Chondrocyte (in vitro differentiated cells): Measurements from ENCODE around the gene SLC9A3. TPM values are rescaled to one million over a fixed set of nuclear protein-coding genes. Genes with fewer than 3 reads are reported as not detected.

ENCODE experiments used
- DNase-seq: peaks from one replicate; pipeline ENCODE4 v3.0.0; 2021; ENCODE audit warnings: mixed read lengths, low spot score
- H3K27ac Mint-ChIP-seq: one replicate; pipeline ENCODE4 v1.8.0; 2021; ENCODE audit warnings: mild to moderate bottlenecking, moderate library complexity, mixed read lengths; ENCODE audit not compliant: unreplicated experiment
- H3K27me3 Mint-ChIP-seq: 2 replicates; pipeline ENCODE4 v1.8.0; 2021; ENCODE audit warnings: low read depth, mixed read lengths
- H3K36me3 Mint-ChIP-seq: 2 replicates; pipeline ENCODE4 v1.8.0; 2021; ENCODE audit warnings: low read depth, mixed read lengths
- H3K4me1 Mint-ChIP-seq: 2 replicates; pipeline ENCODE4 v1.8.0; 2021; ENCODE audit warnings: low read depth, mild to moderate bottlenecking, mixed read lengths
- H3K4me3 Mint-ChIP-seq: one replicate; pipeline ENCODE4 v1.8.0; 2021; ENCODE audit warnings: mild to moderate bottlenecking, moderate library complexity, mixed read lengths; ENCODE audit not compliant: unreplicated experiment
- H3K9me3 Mint-ChIP-seq: 2 replicates; pipeline ENCODE4 v1.8.0; 2021; ENCODE audit warnings: low read depth, mixed read lengths
- CTCF ChIP-seq: fragments of 200-600 bp; sonication (generic); IDR thresholded peaks from 2 replicates; pipeline ENCODE4 v1.5.0; 2021; ENCODE audit warnings: antibody characterized with exemption, mild to moderate bottlenecking, moderate library complexity
- total RNA-seq: library from RNA; stranded (reverse); gene quantifications from 3 replicates; pipeline ENCODE4 v1.2.1, GENCODE V29; 2021

SLC9A3 gene
- total RNA-seq, 1 donor from 2014 or later = 0.95 TPM

- peaks cover 1% of the 10 kb centered on the region for H3K36me3 Mint-ChIP-seq
- H3K27me3 Mint-ChIP-seq = peaks cover 46% of the 10 kb centered on the region
- TF ChIP-seq CTCF = no peak
- H3K27ac Mint-ChIP-seq = no peak overlapping the region
- DNase-seq = peak; percentile 91
- no peaks in the 10 kb centered on the region for H3K9me3 Mint-ChIP-seq
- H3K4me3 Mint-ChIP-seq = no peak overlapping the region
- no peaks in the 10 kb centered on the region for H3K4me1 Mint-ChIP-seq
Observed at GRCh38 chr5:533955-534742, 9.9 kb upstream of the SLC9A3 start.

GRCh38 chr5:533243-533954 is 9.2 kb upstream of the SLC9A3 start:
- H3K27ac Mint-ChIP-seq = no peak overlapping the region
- peaks cover 1% of the 10 kb centered on the region for H3K36me3 Mint-ChIP-seq
- peak; percentile 91 for DNase-seq
- H3K4me3 Mint-ChIP-seq = no peak overlapping the region
- H3K4me1 Mint-ChIP-seq = no peaks in the 10 kb centered on the region
- no peaks in the 10 kb centered on the region for H3K9me3 Mint-ChIP-seq
- no peak for TF ChIP-seq CTCF
- H3K27me3 Mint-ChIP-seq = peaks cover 46% of the 10 kb centered on the region

GRCh38 chr5:532521-533242 is 8.4 kb upstream of the SLC9A3 start:
- Mint-ChIP-seq H3K36me3 (peaks cover 1% of the 10 kb centered on the region), H3K27ac (no peak overlapping the region), H3K27me3 (peaks cover 47% of the 10 kb centered on the region), H3K4me1 (no peaks in the 10 kb centered on the region), H3K4me3 (no peak overlapping the region), H3K9me3 (no peaks in the 10 kb centered on the region)
- DNase-seq = peak; percentile 75
- no peak for TF ChIP-seq CTCF

- TF ChIP-seq CTCF = no peak
- Mint-ChIP-seq H3K4me3 (no peak overlapping the region), H3K27ac (no peak overlapping the region), H3K4me1 (no peaks in the 10 kb centered on the region), H3K9me3 (no peaks in the 10 kb centered on the region), H3K36me3 (peaks cover 1% of the 10 kb centered on the region), H3K27me3 (peaks cover 55% of the 10 kb centered on the region)
- DNase-seq = no peak
Observed at GRCh38 chr5:531749-532315, 7.6 kb upstream of the SLC9A3 start.
